DND-41 (cell line): ENCODE results near the gene PPIL6.

Experiments used
- EZH2 ChIP-seq: IDR thresholded peaks from 3 replicates; pipeline ENCODE4 v1.6.1; 2012; ENCODE audit warnings: borderline replicate concordance, low read depth, mild to moderate bottlenecking, moderate library complexity, low read length, inconsistent platforms; ENCODE audit not compliant: severe bottlenecking
- TF ChIP-seq, protein P1 (sequence below): IDR thresholded peaks from 2 replicates; pipeline ENCODE4 v1.5.1; 2012; ENCODE audit warnings: borderline replicate concordance, low read length, moderate library complexity, mild to moderate bottlenecking; ENCODE audit not compliant: poor library complexity, severe bottlenecking; ENCODE audit errors: extremely low read depth

DNA sequence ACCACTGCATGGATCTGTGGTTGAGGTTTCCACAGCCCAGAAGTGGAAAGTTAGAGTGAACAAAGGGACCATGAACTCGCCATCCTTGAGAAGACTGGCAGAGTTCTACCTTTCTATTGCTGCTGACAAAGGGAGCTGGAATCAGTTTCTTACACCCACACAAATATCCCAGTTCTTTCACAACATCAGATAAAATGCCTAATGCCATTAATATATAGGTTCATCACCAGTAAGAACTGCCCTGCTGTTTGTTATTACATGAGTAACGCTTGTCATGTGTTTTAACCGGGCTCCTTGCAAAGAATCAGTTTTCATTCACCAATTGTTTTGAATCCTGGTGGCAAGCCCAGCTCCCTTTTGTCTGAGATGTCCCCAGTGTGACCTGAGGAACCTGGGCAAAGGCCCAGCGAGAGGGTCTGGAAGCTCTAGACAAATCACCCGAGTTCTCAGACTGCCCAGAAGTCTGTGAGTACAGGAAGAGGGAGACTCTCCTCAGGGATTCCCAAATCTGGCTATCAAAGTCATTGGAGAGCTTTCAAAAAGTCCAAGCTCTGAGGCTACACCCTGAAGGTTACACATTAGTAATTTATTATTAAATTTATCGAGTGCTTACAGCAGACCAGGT lies 50.7 kb downstream of the PPIL6 start:
- TF ChIP-seq, protein P1, sequence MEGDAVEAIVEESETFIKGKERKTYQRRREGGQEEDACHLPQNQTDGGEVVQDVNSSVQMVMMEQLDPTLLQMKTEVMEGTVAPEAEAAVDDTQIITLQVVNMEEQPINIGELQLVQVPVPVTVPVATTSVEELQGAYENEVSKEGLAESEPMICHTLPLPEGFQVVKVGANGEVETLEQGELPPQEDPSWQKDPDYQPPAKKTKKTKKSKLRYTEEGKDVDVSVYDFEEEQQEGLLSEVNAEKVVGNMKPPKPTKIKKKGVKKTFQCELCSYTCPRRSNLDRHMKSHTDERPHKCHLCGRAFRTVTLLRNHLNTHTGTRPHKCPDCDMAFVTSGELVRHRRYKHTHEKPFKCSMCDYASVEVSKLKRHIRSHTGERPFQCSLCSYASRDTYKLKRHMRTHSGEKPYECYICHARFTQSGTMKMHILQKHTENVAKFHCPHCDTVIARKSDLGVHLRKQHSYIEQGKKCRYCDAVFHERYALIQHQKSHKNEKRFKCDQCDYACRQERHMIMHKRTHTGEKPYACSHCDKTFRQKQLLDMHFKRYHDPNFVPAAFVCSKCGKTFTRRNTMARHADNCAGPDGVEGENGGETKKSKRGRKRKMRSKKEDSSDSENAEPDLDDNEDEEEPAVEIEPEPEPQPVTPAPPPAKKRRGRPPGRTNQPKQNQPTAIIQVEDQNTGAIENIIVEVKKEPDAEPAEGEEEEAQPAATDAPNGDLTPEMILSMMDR = no peak
- no peak for TF ChIP-seq EZH2
